HTR-8/SVneo (cell line): ENCODE results near the gene KIAA0930.

ENCODE experiments used
- DNase-seq: peaks from one replicate; pipeline ENCODE4 v3.0.0; 2011; ENCODE audit warnings: low spot score, mixed read lengths; ENCODE audit not compliant: insufficient read length
- FAIRE-seq: peaks from 2 replicates; lab custom pipeline; 2011; peaks lifted over from hg19 to GRCh38; lab: Jason Lieb, UNC

Gene KIAA0930

GRCh38 chr22:45223304-45224117 is 17.2 kb downstream of the KIAA0930 start:
- DNase-seq (no peak), FAIRE-seq (no peak)

GRCh38 chr22:45221201-45221600 is 19.5 kb downstream of the KIAA0930 start:
- FAIRE-seq (no peak), DNase-seq (no peak)

DNA sequence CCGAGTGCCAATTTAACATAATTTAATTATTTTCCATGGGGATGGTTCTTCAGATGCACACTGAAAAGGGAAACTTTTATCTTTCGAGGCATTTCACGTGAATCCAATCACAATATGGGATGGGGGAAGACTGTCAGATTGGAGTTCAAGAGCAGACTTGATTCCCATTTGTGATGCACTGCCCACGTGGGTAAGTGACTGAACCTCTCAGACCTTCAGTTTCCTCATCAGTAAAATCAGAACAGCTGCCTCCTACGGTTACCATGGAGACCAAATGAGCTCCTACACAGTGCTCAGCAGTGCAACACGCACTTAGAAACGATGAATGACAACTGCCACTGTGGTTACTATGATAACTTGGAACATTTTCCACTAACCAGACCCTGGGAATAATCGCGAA is 21.7 kb downstream of the KIAA0930 start:
- DNase-seq, result no peak
- no peak for FAIRE-seq

DNA sequence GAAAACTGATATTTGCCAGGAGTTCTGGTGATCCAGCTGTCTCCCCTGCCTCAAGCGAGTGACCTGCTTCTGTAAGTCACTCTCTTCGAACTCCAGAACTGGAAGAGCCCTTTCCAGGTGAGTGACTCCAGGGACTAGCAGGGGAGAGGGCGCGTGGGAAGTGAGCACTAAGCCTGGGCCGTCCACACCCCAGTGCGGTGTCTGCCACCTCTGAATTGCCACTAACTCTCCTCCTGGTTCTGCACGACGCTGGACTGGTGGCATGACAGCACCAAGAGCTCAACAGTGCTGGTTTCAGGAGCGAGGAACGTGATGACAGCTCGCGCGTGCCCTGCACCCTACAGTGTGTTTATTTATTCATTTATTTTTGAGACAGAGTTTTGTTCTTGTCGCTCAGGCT is 22.9 kb downstream of the KIAA0930 start:
- no peak for DNase-seq
- FAIRE-seq, result no peak

DNA sequence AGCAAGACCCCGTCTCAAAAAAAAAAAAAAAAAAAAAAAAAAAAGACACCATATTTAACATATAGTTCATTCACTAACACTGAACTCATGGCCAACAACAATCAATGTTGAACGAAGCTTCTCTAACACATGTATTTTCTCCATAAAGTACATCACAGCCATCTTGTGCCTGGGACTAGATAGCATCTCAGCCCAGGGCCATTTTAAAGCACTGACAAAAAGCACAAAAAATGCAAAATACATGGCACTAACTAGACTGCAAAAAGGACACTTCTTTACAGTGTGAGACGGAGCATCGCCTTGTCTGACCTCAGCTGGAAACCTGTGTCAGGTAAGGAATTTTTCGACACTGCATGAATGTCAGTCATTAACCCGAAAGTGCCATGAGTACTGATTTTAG is 23.3 kb downstream of the KIAA0930 start:
- no peak for FAIRE-seq

GRCh38 chr22:45216133-45217003 is 24.3 kb downstream of the KIAA0930 start:
- no peak for FAIRE-seq
- DNase-seq, result no peak

More for the DNA sequence above, 23.3 kb downstream of the KIAA0930 start:
- no peak for DNase-seq

DNA sequence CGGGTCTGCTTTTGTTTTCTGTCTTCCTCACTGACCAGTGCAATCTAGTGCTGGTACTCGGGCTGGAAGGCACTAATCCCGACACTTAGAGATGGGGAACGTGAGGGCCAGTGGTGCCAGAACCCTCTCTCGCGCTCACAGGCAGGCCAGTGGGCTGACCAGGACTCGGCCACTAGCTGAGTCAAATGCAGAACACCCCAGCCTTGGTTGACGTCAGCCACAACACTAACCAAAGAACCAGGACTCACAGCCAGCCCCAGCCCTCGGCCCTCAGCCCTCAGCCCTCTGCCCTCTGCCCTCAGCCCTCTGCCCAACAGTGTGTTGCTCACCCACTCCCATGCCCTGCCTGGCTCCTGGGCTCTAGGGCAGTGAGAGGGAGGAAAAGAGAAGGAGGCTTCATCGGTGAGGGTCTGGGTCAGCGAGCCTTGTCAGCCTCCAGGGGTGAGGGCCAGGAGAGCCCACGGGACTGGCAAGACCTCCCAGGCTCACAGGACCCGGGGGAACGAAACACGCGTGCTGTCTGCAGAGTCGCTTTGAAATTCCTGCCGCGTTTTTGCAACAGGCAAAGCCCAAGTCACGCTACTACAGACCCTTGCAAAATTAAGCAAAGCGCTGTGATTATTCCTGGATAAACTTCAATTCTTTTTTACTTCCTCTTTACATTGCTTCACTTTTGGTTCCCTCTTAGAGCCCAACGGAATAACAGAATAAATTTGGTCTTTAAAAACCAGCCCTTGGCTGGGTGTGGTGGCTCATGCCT is 27.5 kb downstream of the KIAA0930 start:
- DNase-seq (no peak), FAIRE-seq (no peak)

DNA sequence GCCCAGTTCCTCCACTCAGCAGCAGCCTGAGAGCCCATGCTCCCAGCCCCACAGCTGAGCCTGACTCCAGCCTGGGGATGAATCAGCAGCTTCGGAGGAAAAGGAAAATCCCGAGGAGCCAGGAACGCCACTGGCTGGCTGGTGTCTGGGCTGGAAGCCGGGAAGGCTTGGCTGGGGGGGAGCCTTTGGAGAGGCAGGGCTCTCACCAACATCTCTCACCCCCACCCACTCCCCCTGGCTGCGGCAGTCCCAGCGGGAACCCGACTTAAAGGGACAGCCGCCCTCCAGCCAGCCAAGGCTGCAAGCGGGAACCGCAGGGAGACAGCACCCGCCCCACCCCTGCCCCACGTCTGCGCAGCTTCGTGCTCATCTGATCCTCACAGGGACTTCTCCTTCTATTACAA is 28.4 kb downstream of the KIAA0930 start:
- peak; percentile 40 for FAIRE-seq
- peak; percentile 81 for DNase-seq

DNA sequence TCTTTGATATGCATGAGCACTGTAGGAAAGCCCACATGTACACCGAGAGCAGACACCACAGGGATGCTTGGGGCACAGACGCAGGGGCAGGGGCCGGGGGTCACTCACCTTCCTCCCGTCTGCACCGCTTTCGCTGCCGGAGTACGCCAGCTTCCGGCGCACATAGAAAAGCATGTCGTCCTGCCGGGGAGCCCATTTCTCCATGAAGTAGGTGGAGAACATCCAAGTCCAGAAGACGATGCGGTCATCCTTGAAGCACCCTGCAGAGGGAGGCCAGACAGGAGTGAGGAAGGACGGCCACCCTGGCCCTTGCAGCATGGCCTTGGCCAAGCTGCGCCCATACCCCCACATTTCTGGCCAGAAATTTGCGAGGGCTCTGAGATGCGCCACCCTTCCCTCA is 28.8 kb downstream of the KIAA0930 start:
- FAIRE-seq (no peak), DNase-seq (no peak)

- no peak for DNase-seq
- FAIRE-seq, result no peak
These were observed 29.3 kb downstream of the KIAA0930 start for GRCh38 chr22:45211435-45211834.

GRCh38 chr22:45210991-45211390 is 29.7 kb downstream of the KIAA0930 start:
- DNase-seq (no peak), FAIRE-seq (no peak)

- no peak for FAIRE-seq
- DNase-seq, result no peak
These were observed 30.1 kb downstream of the KIAA0930 start for GRCh38 chr22:45210577-45210976.

DNA sequence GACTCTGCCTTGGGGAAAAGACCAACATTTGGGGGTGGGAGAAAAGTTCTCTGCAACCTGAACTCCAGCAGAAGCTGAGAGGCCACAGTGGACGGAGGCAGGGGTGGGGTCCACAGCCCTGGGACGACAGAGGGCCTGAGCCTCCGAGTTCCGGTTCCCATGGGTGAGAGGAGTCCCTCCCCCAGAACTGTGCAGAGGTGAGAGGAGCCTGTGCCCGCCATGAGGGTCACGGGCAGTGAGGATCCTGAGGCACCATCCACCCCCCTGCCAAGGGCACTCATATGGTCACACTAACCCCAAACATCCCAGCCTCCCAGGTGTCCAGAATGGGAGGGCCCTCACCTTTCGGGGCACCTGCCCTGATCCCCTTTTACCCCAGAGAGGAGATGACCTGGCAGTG is 30.5 kb downstream of the KIAA0930 start:
- FAIRE-seq, result no peak
- DNase-seq, result no peak

- DNase-seq (no peak), FAIRE-seq (no peak)
These were observed 31.5 kb downstream of the KIAA0930 start for GRCh38 chr22:45208993-45209838.

DNA sequence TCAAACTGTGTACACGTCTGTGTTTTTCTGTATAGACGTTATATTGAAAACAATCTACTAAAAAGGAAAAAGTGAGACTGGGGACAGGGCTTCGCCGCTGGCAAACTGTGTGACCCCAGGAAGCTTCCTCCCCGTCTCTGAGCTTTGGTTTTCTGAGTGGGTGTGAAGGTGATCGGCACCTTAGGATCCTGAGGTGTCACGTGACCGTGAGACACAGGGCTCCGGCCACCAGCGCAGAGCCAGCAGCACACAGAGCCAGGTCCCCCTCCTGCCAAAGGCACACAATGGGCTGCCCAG is 32.0 kb downstream of the KIAA0930 start:
- no peak for FAIRE-seq

GRCh38 chr22:45207981-45208664 is 32.6 kb downstream of the KIAA0930 start:
- DNase-seq (no peak), FAIRE-seq (peak; percentile 4)

More for the DNA sequence above, 32.0 kb downstream of the KIAA0930 start:
- no peak for DNase-seq

DNA sequence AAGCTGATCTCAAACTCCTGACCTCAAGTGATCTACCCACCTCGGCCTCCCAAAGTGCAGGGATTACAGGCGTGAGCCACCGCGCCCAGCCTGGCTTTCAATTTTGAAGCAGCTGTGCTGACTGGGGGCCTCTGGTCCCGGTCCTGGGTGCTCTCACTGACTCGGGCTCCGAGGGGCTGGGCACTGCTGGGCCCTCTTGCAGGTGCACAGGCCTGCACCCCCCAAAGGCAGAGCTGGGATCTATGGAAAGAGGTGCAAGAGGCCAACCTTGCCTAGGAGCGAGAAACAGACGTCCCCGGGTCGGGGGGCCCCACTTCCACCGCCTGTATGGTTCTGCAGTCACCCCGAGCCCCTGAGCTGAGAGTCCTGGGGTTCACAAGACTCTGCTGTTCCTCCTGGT is 33.2 kb downstream of the KIAA0930 start:
- DNase-seq, result no peak
- FAIRE-seq, result no peak

- FAIRE-seq (no peak), DNase-seq (no peak)
These were observed 34.5 kb downstream of the KIAA0930 start for GRCh38 chr22:45206233-45206632.

DNA sequence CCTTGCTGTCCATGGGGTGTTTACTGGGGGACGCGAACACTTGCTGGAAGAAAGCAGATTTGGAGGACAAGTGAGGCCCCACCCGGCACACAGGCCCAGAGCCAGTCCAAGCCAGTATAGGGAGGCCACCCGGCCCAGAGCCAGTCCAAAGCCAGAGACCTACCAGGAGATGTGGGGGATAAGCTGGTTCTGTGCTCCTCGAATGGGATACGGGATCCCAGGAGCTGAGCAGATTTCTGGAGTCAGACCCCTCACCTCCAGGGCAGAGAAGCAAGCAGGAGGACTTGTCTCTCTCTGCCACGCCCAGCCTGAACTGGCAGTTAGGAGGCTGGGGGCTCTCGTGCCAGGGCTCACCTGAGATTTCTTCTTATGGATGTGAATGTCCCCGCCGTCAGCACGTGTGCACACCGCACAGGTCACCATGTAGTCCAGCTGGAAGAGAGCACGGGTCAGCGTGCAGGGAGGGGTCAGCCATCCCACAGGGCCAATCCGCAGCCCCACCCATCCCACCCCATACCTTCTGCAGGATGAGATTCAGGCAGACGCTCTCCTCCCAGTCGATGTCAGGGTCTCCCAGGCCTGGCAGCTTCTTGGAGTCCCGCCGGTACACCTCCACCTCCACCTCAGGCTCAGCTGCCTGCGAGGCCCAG is 35.3 kb downstream of the KIAA0930 start:
- DNase-seq, result no peak
- no peak for FAIRE-seq
